T-cell (primary cell): Measurements from ENCODE around the gene TM2D1. TPM values are rescaled to one million over a fixed set of nuclear protein-coding genes. Genes with fewer than 3 reads are reported as not detected.

Experiments used
- total RNA-seq, 35 experiments: library from RNA in 6 of 35; stranded (reverse) in 6 of 35; fragments of 120-200 nt in 1 of 35; gene quantifications; one replicate each; pipeline versions ENCODE4 v1.2.1 to v1.2.4 and lab custom pipeline; 2013 to 2026

TM2D1 gene
- total RNA-seq, 5 donors from 2014 or later (not counting 1 experiment from before 2014, with no cell fraction given), result 21.1 to 41.7 (median 38.5) TPM

Other genes with a start within 250 kb of the TM2D1 start
- gene PATJ, start 17.3 kb upstream of the TM2D1 start, total RNA-seq, result 10 to 100 TPM; 31.3 to 65.3 (median 35.7) TPM